ENCODE data around the gene ZNF641.
"Not testable (repeated sequence)": the region's sequence is repeated elsewhere in the genome, so short reads cannot be mapped to it uniquely, and the experiment has no call there.

Gene ZNF641

DNA sequence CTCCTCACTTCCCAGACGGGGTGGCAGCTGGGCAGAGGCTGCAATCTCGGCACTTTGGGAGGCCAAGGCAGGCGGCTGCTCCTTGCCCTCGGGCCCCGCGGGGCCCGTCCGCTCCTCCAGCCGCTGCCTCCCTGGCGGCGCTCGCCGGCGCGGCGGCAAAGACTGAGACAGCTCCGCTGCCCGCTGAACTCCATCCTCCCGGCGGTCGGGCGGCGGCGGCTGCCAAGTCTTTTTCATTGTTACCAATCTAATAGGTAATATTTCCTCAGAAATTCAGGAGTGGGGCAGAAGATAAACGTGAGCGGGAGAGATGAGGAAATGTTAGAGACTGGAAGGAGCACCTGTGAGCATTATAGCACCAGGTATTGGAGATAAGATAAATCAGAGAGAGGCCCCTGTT, 17.0 kb downstream of the ZNF641 start:
- DNase-seq = not testable (repeated sequence)

DNA sequence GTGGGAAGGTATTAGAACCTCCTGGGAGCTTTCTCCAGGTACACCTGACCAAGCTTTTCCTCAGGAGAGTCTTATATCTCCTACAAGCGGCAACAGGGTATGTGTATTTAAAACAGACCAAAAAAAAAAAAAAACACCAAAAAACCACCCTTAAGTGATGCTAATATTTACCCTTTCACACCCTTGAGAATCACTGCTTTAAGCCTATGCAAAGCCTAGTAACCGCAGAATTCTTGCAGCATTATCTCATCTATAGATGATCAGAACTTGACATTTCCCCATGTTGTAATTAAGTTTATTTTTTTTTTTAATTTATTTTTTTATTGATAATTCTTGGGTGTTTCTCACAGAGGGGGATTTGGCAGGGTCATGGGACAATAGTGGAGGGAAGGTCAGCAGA, 19.3 kb downstream of the ZNF641 start:
- DNase-seq = no peak

DNA sequence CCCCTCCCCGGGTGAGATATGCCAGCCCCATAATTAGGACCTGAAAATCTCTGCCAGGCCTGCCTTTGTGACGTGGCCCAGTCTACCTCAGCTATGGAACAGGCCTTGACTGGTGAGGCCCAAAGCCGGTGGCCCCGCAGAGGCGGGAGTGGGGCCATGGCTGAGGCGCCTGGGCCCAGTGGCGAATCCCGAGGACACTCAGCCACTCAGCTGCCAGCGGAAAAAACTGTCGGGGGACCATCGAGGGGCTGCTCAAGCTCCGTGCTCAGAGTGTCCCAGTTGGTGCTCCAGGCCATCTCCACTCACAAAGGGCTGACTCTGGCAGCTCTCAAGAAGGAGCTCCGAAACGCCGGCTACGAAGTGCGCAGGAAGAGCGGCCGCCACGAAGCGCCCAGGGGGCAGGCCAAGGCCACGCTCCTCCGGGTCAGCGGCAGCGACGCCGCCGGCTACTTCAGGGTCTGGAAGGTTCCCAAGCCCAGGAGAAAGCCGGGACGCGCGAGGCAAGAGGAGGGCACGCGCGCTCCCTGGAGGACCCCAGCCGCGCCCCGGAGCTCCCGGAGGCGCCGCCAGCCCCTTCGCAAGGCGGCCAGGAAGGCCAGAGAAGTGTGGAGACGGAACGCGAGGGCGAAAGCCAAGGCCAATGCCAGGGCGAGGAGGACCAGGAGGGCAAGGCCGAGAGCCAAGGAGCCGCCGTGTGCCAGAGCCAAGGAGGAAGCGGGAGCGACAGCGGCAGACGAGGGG, 21.4 kb downstream of the ZNF641 start:
- DNase-seq = no peak

DNA sequence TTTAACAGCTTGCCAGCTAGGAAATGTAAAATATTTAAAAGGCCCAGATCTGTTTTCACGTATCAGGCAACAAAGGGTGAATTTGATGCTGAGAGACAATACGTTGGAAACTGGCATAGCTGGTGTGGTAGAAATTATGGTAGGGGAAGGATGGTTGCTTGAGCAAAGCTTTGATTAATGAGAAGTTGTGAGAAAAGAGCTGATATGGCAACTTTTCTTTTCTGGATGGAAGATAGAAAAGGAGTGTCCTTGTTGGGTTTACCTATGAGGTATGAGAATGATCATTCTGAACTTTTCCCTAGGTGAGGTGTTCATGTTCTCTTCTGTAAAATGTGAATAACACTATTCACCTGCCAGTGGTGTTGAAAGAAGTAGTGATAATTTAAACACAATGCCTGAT, 34.2 kb downstream of the ZNF641 start:
- no peak for DNase-seq

DNA sequence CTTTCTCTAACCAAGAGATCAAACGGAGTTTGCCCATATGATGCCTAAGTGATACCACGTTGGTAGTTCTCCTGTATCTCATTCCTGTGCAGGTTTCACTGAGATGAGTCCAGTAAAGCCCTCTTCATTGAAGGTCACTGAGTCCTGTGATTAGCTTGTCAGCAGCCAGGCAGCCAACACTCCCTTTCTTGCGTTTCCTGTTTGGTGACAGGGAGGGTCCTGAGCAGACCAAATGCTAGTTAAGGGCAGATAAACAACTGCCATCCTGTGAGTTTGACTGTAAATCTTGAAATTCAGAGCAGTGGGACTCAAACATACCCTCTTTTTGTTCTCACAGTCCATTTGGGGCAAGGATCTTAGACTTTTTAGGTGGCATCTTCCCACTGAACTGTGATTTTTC, 39.4 kb downstream of the ZNF641 start:
- no peak for DNase-seq

DNA sequence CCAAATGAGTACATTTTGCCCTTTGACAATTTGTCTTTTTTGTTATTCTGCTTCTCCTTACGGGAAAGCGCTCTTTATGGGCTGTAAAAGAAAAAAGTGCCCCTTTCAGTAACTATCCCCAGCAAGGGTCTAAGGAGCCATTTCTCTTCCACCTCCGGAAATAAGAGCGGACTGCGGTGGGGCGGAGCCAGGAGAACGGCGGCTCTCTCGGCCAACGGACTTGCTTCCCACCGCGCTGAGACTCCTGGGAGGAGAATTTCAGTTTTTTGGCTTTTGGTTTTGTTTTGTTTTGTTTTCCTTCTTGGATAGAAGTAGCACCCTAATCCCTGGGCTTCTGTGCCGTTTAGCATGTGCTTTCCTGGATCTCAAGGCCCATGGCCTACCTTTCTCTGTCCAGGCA, 43.5 kb downstream of the ZNF641 start:
- no peak for DNase-seq

DNA sequence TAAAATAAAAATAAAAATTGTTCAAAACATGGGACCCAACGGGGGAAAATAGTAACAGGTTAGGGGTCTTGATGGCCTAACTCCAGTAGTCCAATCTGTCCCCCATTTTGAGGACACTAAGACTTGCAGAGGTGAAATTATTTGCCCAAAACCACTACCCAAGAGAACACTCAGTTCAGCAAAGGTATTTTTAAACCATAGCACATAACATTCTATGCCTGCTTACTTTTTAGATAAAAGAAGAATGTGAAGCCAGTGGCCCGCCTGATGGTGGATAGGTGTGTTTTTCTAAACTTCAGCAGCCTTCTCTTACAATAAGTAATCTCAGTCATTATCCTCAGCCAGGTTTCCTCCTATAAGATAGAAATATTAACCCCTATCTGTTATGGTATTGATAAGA, 45.5 kb downstream of the ZNF641 start:
- DNase-seq = no peak

DNA sequence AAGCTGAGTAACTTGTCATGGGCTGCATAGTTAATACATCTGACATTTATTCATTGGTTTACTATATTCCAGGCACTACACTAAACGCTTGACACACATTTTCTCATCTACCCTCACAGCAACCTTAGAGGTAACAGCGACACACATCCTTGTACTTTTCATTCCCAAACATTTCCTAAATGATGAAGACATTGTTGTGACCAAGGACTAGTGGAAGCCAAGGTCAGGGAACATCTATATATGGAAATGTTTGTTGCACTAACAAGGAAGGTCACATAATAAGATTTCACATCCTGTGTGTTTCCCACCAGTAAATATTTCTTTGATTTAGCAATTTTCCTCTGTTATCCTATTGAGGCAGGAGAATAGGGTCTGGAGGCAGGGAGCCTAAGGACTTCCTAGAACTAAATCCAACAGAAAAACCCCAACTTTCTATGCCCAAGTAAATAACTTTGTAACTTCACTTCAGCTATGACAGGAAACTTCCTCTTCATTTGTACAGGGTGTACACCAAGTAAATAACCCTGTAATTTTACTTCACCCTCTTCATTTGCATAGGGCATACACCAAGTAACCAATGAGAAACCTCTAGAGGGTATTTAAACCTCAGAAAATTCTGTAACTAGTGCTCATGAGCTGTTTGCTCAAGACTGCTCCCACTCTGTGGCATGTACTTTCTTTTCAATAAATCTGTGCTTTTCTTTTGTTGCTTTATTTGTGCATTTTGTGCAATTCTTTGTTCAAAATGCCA, 48.4 kb downstream of the ZNF641 start:
- DNase-seq = no peak

DNA sequence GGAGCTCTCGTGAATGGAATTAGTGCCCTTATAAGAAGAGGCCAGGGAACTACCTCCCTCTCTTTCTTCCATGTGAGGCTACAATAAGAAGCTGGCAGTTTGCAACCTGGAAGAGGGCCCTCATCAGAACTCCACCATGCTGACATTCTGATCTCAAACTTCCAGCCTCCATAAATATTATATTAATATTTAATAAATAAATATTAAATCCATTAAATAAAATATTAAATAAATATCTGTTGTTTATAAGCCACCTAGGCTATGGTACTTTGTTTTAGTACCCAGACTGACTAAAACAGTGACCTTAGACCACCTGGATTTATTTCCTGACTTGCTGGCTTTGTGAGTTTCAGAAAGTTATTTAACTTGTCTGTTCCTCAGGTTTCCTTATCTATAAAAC, 49.9 kb downstream of the ZNF641 start:
- no peak for DNase-seq

DNA sequence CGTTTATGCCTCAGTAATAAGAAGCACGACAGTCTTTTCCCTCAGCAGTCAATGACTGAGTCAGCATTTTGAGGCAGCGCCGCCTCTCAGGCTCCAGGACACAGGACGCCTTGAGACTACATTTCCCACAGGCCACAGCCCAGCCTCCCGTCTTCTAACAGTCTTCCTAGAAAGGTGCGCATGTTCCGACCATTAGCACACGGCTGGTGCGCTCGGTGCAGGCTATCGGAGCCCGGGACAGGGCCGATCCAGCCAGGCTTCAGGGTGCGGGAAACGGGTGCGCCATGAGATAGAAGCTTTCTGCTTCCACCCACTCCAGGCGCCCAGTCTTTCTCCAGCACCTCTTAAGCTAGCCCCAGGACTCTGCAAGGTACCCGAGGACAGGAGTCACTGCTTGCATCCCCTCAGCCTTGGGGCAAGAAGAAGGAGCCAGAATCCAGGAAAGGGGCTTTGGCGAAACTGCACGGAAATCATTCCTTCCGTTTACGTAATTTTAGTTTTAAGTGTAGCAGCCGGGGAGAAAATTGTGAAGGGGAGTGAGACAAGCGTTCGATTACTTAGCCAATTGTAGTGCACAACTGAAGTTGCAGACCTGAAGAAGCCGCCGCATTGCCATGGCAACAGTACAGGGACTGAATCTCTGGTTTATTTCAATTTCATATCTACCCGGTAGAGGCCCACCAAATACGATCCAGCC, 54.0 kb downstream of the ZNF641 start:
- peak; percentile 83 for DNase-seq

DNA sequence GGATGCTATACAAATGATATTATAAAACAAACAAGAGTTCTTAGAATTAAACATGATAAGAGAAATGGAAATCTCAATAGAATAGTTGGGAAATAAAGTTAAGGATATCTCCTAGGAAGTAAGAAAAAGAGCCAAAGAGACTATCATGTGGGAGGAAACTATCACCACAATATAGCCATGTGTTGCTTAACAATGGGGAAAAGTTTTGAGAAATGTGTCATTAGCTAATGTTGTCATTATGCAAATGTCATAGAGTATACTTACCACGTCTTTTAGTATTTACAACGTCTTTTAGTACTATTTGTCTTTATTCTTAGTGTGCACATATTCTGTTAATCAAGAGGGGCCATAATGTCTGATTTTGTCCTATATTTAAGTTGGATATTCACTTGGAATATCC, 58.7 kb downstream of the ZNF641 start:
- DNase-seq = no peak

DNA sequence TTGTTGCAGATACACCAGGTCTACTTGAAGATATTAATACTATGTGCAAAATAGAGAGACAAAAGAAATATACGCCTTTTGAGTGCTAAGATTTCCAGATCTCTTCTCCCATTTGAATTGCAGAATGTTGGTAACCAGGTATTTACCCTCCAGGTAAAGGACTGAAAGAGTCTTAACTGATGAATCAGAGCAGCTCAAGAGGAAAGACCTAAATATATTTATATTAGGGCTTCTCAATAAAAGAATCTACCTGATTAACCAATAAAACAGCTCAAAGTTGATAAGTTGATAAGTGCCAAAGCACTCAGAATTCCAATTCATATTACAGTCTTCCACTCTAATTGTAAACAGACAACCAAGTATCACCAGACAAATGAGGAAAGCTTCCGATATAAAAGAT, 59.2 kb downstream of the ZNF641 start:
- DNase-seq = no peak

DNA sequence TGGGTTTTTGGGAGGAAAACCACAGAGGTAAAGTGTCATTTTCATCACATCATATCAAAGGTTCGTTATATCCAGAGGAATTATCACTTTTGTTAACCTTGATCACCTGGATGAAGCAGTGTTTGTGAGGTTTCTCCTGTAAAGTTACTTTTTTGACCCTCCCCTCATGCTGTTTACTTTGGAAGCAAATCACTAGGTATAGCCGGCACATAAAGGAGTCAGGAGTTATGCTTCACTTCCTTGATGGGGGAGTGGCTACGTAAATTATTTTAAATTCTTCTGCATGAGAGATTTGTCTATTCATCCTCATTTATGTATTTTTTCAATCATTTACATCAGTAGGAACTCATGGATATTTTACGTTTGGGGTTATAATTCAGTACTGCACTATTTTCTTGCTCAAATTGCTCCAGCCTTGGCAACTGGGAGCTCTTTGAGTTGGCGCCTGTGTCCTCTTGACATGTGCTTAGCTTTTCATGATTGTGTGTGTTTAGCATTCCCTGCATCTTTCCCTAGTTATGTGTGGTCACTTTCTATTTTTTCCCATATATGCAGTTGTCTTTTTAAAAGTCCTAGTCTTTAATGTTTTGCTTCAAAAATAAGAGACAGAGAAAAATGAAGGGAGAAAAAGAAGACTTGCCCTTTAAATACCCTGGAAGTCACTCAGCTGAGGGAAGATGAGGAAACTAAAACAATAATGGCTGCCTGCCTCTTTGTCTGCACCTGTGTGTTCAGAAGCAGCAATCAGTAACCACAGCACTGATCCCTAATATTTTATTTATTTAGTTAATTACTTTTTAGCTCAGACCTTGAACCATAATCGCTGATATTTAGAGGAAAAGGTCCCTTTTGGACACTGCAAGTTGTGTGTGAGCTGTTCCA, 62.1 kb downstream of the ZNF641 start:
- no peak for DNase-seq
